Type B pancreatic cell (in vitro differentiated cells): ENCODE data around the gene NUP205. TPM values are rescaled to one million over a fixed set of nuclear protein-coding genes. Genes with fewer than 3 reads are reported as not detected.

Experiments used
- DNase-seq: peaks from one replicate; pipeline ENCODE4 v3.0.0; 2021; ENCODE audit warnings: mixed read lengths; ENCODE audit not compliant: unreplicated experiment; ENCODE audit errors: extremely low spot score
- H3K27ac Mint-ChIP-seq: 2 replicates; pipeline ENCODE4 v1.8.0; 2021; ENCODE audit warnings: mild to moderate bottlenecking, mixed read lengths
- H3K27me3 Mint-ChIP-seq: 2 replicates; pipeline ENCODE4 v1.8.0; 2021; ENCODE audit warnings: mixed read lengths
- H3K36me3 Mint-ChIP-seq: 2 replicates; pipeline ENCODE4 v1.8.0; 2021; ENCODE audit warnings: mixed read lengths
- H3K4me1 Mint-ChIP-seq: one replicate; pipeline ENCODE4 v1.8.0; 2021; ENCODE audit warnings: mixed read lengths; ENCODE audit not compliant: unreplicated experiment
- H3K4me3 Mint-ChIP-seq: 2 replicates; pipeline ENCODE4 v1.8.0; 2021; ENCODE audit warnings: mild to moderate bottlenecking, mixed read lengths
- H3K9me3 Mint-ChIP-seq: 2 replicates; pipeline ENCODE4 v1.8.0; 2021; ENCODE audit warnings: mixed read lengths
- total RNA-seq: library from RNA; stranded (reverse); gene quantifications from 2 replicates; pipeline ENCODE4 v1.2.1, GENCODE V29; 2021; ENCODE audit warnings: low replicate concordance
- TF ChIP-seq, protein P1 (sequence below): fragments of 200-600 bp; sonication (generic); conservative IDR thresholded peaks from 2 replicates; pipeline ENCODE4 v1.5.0; 2021; ENCODE audit warnings: antibody characterized with exemption, mild to moderate bottlenecking

The NUP205 gene
- total RNA-seq, 1 donor from 2014 or later: 102 TPM

GRCh38 chr7:135550196-135550595, 7.5 kb upstream of the NUP205 start:
- DNase-seq: no peak
- TF ChIP-seq, protein P1, sequence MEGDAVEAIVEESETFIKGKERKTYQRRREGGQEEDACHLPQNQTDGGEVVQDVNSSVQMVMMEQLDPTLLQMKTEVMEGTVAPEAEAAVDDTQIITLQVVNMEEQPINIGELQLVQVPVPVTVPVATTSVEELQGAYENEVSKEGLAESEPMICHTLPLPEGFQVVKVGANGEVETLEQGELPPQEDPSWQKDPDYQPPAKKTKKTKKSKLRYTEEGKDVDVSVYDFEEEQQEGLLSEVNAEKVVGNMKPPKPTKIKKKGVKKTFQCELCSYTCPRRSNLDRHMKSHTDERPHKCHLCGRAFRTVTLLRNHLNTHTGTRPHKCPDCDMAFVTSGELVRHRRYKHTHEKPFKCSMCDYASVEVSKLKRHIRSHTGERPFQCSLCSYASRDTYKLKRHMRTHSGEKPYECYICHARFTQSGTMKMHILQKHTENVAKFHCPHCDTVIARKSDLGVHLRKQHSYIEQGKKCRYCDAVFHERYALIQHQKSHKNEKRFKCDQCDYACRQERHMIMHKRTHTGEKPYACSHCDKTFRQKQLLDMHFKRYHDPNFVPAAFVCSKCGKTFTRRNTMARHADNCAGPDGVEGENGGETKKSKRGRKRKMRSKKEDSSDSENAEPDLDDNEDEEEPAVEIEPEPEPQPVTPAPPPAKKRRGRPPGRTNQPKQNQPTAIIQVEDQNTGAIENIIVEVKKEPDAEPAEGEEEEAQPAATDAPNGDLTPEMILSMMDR: no peak
- Mint-ChIP-seq H3K4me1 (no peaks in the 10 kb centered on the region), H3K4me3 (no peak overlapping the region), H3K27me3 (peaks cover 7% of the 10 kb centered on the region), H3K27ac (no peak overlapping the region), H3K36me3 (no peaks in the 10 kb centered on the region), H3K9me3 (no peaks in the 10 kb centered on the region)

DNA sequence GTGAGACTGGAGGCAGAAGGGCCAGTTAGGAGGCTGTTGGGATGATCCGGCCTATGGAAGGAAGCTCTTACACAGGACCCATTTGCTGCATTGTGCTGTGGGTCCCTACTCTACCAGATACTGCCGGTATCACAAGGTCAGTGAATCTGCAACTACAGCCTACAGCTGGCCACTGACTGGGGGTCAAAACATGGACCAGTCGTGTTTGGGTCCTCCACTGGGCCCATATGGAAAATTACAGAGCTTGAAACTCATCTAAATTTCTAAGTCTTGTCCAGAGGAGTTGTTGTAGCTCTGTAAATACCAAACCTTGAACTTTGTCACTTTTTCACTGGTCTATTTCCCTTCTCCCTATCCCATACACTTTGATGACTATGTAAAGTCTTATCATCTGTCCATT, 5.6 kb upstream of the NUP205 start:
- Mint-ChIP-seq H3K36me3 (no peaks in the 10 kb centered on the region), H3K4me1 (no peaks in the 10 kb centered on the region), H3K9me3 (no peaks in the 10 kb centered on the region), H3K27me3 (peaks cover 7% of the 10 kb centered on the region), H3K4me3 (no peak overlapping the region), H3K27ac (no peak overlapping the region)
- TF ChIP-seq, protein P1: no peak
- no peak for DNase-seq

DNA sequence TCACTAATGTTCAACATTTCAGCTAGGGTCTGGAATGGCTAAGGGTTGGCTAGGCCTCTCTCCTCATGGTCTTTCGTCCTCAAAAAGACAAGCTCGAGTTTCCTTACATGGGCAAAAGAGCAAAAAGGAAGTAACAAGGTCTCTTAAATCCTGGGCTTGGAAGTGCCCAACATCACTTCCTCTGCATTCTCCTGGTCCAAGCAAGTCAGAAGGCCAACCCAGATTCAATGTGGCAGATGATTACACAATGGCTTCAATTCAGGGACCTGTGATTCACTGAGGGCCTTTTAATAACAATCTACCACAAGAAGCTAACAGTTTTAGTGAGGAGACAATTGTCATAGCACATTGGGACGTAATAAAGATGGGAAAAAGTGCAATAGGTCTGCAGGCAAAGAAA, 4.4 kb upstream of the NUP205 start:
- no peaks in the 10 kb centered on the region for H3K36me3 Mint-ChIP-seq
- H3K4me3 Mint-ChIP-seq: no peak overlapping the region
- H3K27me3 Mint-ChIP-seq: peaks cover 3% of the 10 kb centered on the region
- DNase-seq: no peak
- no peak overlapping the region for H3K27ac Mint-ChIP-seq
- no peaks in the 10 kb centered on the region for H3K9me3 Mint-ChIP-seq
- TF ChIP-seq, protein P1: no peak
- H3K4me1 Mint-ChIP-seq: no peaks in the 10 kb centered on the region

DNA sequence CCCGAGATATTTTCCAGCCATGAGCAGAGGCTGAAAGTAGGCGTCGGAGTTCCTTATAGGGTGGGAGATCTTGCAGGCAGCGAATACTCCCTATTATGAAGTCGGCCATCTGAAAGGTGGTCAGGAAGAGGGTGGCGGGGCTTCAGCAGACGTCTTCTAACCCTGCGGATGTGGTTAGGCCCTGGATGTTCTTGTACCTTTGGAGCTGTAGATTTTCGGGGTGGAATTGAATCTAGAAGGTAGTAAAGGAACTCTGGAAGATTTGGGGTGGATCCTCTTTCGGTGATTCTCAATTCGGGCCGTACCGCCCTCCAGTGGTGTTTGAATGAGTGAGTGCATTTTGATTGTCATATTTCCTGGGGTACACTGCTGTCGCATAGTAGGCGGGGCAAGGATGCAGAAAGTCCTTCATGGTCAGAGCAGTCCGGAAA, 635 bp downstream of the NUP205 start:
- TF ChIP-seq, protein P1: peak; percentile 69
- no peak for DNase-seq
- Mint-ChIP-seq H3K4me3 (no peak overlapping the region), H3K4me1 (peaks cover 9% of the 10 kb centered on the region), H3K27me3 (no peaks in the 10 kb centered on the region), H3K9me3 (no peaks in the 10 kb centered on the region), H3K27ac (no peak overlapping the region), H3K36me3 (peaks cover 16% of the 10 kb centered on the region)

DNA sequence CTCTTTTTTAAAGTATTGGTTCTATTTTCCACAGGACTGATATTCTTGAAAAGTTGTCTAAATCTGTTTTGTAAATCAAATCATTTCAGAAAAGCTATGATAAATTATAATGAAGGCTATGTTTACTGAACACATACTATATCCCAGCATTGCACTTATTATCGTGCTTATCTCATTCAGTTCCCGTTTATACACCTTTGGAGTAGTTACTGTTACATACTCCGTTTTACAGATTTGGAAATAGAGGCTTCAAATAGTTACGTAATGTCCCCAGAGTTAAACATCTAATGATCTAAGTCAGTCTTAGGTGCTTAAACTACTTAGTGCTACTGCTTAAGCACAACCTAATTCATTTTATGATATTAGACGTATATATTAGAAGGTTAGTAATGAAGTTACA, 1.2 kb downstream of the NUP205 start:
- Mint-ChIP-seq H3K27ac (no peak overlapping the region), H3K4me1 (peaks cover 9% of the 10 kb centered on the region), H3K36me3 (peaks cover 16% of the 10 kb centered on the region), H3K4me3 (no peak overlapping the region), H3K27me3 (no peaks in the 10 kb centered on the region), H3K9me3 (no peaks in the 10 kb centered on the region)
- DNase-seq: no peak
- TF ChIP-seq, protein P1: no peak

DNA sequence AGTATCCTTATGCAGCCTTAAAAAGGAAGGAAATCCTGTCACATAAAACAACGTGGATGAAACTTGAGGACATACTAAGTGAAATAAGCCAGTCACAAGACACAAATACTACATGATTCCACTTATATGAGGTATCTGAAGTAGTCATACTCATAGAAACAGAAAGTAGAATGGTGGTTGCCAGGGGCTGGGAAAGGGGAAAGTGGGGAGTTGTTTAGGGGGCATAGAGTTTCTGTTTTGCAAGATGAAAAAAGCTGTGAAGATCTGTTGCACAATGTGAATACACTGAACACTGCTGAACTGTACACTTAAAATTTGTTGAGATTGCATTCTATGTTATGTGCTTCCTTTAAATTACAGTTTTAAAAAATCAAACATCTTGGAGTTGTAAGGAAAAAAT, 2.9 kb downstream of the NUP205 start:
- TF ChIP-seq, protein P1: no peak
- peak overlapping the region; percentile 95 for H3K27ac Mint-ChIP-seq
- no peaks in the 10 kb centered on the region for H3K9me3 Mint-ChIP-seq
- no peak for DNase-seq
- H3K4me1 Mint-ChIP-seq: peaks cover 9% of the 10 kb centered on the region
- peaks cover 16% of the 10 kb centered on the region for H3K36me3 Mint-ChIP-seq
- H3K4me3 Mint-ChIP-seq: peak overlapping the region; percentile 12
- H3K27me3 Mint-ChIP-seq: no peaks in the 10 kb centered on the region
